Muscle of leg (tissue), 11 donors: ENCODE results near the gene RRP12. TPM values are rescaled to one million over a fixed set of nuclear protein-coding genes. Genes with fewer than 3 reads are reported as not detected.
"Not testable (repeated sequence)": the region's sequence is repeated elsewhere in the genome, so short reads cannot be mapped to it uniquely, and the experiment has no call there.

ENCODE experiments used
- DNase-seq: peaks from one replicate; pipeline ENCODE4 v3.0.0; 2013
- H3K27ac ChIP-seq: one replicate; pipeline ENCODE4 v1.5.1; 2013; ENCODE audit warnings: mild to moderate bottlenecking, low read length, control low read depth
- H3K27me3 ChIP-seq: one replicate; pipeline ENCODE4 v1.6.1; 2013; ENCODE audit warnings: low read length; ENCODE audit not compliant: control insufficient read depth, insufficient read depth
- H3K36me3 ChIP-seq: one replicate; pipeline ENCODE4 v1.6.1; 2013; ENCODE audit warnings: low read length; ENCODE audit not compliant: control insufficient read depth, insufficient read depth
- H3K4me1 ChIP-seq: one replicate; pipeline ENCODE4 v1.6.1; 2013; ENCODE audit warnings: low read length; ENCODE audit not compliant: control insufficient read depth, insufficient read depth
- H3K4me3 ChIP-seq: one replicate; pipeline ENCODE4 v1.5.1; 2013; ENCODE audit warnings: low read length, control low read depth
- H3K9me3 ChIP-seq: replicated peaks from 2 replicates; pipeline ENCODE4 v1.6.1; 2013; ENCODE audit warnings: low read depth, low read length; ENCODE audit not compliant: control insufficient read depth
- WGBS: methylation state at CpG from one replicate; pipeline ENCODE4 v1.1.5; 2013; ENCODE audit warnings: missing lambda C conversion rate; ENCODE audit not compliant: insufficient coverage; 5-methylcytosine and 5-hydroxymethylcytosine counted together
- polyA plus RNA-seq, 8 donors: library from polyadenylated mRNA; unstranded; fragments of 120-200 nt; gene quantifications; one replicate each; pipeline versions ENCODE4 v1.2.1 to v1.2.3, GENCODE V29; 2013; ENCODE audit warnings: inconsistent platforms in 1 of 8, low replicate concordance in 1 of 8; ENCODE audit not compliant: insufficient read length in 8 of 8, insufficient read depth in 1 of 8
- total RNA-seq: library from RNA; stranded (reverse); fragments of 120-200 nt; gene quantifications from one replicate; pipeline ENCODE4 v1.2.4, GENCODE V29; 2013

RRP12 gene
- total and polyA plus RNA-seq, 9 donors, result 14.3 to 26.0 (median 20.0) TPM

DNA sequence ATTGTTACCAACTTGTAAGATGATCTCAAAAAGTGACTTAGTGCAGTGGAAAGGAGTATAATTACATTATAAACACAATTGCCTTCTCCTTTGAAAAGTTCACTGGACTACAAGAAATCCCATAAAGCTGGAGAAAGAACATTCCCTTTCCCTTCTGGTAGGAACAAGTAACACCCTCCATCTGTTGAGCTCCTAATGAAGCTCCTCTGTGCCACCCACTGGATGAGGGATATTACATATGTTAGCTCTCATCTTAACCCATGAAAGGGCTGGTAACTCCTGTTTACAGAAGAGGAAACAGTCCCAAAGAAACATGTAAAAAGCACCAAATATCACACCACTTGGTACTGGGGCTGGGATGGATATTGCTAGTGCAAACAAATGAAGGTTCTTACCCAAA lies 32.9 kb upstream of the RRP12 start:
- Histone ChIP-seq H3K36me3 (peaks cover 69% of the 10 kb centered on the region), H3K27me3 (no peaks in the 10 kb centered on the region), H3K4me1 (no peaks in the 10 kb centered on the region), H3K27ac (no peak overlapping the region), H3K9me3 (no peaks in the 10 kb centered on the region), H3K4me3 (no peak overlapping the region)
- no peak for DNase-seq

DNA sequence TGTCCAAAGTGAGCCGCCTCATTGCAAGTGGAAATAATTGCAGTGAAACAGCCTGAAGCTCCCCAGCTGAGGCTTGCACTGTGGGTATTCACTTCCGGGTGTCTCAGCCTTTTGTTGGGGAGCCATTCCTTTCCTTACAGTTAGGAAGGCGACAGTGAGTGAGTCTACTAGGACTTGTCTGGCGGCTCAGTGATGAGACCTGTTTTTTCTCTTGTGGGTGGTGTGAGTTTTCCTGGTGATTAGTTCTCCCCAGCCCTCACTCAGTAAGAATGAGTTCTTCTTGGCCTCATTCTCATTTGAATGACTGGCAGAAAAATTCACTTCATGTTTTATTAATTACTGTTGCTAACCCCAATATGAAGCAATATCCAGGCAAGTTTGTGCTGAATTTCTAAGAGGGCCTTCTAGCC lies 27.4 kb upstream of the RRP12 start:
- no peak for DNase-seq
- Histone ChIP-seq H3K4me1 (peaks cover 23% of the 10 kb centered on the region), H3K27me3 (no peaks in the 10 kb centered on the region), H3K4me3 (no peak overlapping the region), H3K27ac (no peak overlapping the region), H3K36me3 (peaks cover 27% of the 10 kb centered on the region), H3K9me3 (no peaks in the 10 kb centered on the region)
- 40% methylated on average over 1 of the region's 4 CpGs for WGBS

DNA sequence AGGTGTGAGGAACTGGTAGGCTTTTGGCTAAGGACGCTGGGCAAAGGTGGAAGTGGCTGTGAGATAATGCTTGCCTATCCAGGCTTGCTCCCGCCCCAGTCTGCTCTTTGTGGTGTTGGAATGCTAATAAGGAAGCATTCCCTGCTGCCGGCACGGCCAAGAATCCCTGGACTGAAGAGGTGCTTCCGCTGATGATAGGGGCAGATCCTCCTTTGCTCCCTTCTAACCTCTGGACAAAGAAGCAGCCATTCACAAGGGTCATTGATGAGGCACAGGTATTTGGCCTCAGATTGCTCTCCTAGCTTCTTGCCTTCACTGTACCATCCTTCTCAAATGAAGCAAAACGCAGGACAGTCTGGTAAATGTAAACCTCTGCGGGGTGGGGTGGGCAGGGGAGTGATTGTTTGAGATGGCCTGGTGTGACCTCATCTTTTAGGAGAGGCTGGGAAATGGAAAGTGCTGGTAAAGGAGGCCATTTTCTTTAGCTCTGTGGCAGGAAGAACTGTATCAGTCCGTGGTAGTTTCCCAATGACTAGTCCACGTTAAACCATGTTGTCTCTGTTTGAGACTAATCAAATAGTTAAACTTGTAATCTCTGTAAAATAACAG lies 26.5 kb upstream of the RRP12 start:
- Histone ChIP-seq H3K4me3 (peak overlapping the region; percentile 81), H3K9me3 (no peaks in the 10 kb centered on the region), H3K27ac (peak overlapping the region; percentile 67), H3K36me3 (peaks cover 27% of the 10 kb centered on the region), H3K4me1 (peaks cover 23% of the 10 kb centered on the region), H3K27me3 (no peaks in the 10 kb centered on the region)
- no peak for DNase-seq
- WGBS, result 6% methylated on average over 2 of the region's 9 CpGs

DNA sequence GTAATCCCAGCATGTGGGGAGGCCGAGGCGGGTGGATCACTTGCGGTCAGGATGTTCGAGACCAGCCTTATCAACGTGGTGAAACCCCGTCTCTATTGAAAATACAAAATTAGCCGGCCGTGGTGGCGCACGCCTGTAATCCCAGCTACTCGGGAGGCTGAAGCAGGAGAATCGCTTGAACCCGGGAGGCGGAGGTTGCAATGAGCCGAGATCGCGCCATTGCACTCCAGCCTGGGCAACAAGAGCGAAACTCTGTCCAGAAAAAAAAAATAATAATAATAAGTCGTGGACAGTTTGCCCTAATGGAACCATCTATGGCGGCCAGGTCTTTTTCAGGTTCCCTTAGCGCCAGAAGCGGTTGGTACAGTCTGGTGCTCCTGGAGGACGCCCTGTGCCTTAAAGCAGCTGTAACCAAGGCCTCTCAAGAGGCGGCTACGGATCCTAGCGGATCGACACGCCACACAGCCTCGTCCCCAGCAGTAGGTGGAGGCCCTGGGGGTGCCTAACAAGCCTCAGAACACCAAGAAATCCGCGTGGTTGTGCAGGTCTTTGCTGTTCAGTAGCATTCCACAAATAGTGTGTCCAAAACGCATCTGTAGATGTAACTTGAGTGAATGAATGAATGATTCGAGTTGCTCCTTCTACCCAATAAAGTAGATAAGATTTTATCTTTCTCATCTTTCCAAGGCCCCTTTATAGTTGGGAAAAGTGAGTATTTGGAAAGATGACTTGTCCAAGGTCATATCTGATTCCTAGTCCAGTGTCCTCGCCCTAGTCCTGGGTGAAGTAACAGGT lies 25.8 kb upstream of the RRP12 start:
- WGBS, result 2% methylated on average over 23 of the region's 34 CpGs
- no peak for DNase-seq
- H3K9me3 ChIP-seq, result no peaks in the 10 kb centered on the region

DNA sequence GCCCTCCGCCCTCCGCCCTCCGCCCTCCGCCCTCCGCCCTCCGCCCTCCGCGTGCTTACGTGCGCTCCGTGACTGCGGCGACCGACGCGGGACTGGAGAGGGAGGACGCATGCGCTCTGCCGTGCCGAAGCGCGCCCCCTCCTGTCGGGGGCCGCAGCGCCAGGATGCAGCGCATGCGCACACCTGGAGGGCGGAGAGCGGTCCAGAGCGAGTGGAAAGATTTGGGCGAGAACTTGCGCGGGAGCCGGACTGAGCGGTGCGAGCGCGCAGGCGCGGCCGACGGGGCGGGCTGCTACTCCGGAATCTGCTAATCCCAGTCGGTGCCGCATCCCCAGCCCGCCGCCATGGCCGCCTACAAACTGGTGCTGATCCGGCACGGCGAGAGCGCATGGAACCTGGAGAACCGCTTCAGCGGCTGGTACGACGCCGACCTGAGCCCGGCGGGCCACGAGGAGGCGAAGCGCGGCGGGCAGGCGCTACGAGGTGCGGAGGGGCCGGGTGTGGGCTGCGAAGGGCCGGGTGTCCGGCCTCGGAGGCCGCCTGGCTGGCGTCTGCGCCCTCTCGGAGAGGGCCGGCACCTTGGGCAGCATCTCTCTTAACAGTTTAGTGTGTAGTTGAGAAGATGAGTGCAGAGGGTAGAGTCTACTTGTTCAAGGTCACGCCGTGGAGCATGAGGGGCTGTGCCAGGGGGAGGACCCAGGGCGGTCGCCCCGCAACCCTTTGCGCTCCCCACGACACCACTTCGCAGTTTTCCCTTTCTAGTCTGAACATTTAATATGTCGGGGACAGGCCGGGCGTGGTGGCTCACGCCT lies 25.0 kb upstream of the RRP12 start, which contains the start of gene PGAM1:
Gene PGAM1, plus strand, starts transcription at position 228 of the 812 bp plus-strand sequence. Its CDS starts 117 bp downstream, at position 345.
- Histone ChIP-seq H3K27me3 (no peaks in the 10 kb centered on the region), H3K4me3 (peak within 1 kb of the TSS; percentile 81), H3K27ac (peak within 1 kb of the TSS; percentile 89), H3K4me1 (peaks cover 23% of the 10 kb centered on the region), H3K9me3 (no peaks in the 10 kb centered on the region), H3K36me3 (peaks cover 17% of the 10 kb centered on the region)
- peak; percentile 98 for DNase-seq
- under 1% methylated on average over 57 of the region's 90 CpGs for WGBS

More for the DNA sequence above, 25.8 kb upstream of the RRP12 start:
- H3K36me3 ChIP-seq, result peaks cover 25% of the 10 kb centered on the region
- peak overlapping the region; percentile 81 for H3K27ac ChIP-seq
- H3K27me3 ChIP-seq, result no peaks in the 10 kb centered on the region
- peak overlapping the region; percentile 81 for H3K4me3 ChIP-seq
- peaks cover 23% of the 10 kb centered on the region for H3K4me1 ChIP-seq

DNA sequence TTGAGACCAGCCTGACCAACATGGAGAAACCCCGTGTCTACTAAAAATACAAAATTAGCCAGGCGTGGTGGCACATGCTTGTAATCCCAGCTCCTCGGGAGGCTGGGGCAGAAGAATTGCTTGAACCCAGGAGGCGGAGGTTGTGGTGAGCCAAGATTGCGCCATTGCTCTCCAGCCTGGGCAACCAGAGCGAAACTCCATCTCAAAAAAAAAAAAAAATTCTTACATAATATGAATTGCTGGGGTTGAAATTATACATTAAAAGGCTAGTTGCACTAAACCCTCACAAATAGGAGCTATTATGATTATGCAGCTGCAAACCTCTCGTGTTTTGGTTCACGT lies 22.6 kb upstream of the RRP12 start:
- H3K27ac ChIP-seq, H3K27me3 ChIP-seq, H3K36me3 ChIP-seq, DNase-seq, H3K9me3 ChIP-seq, H3K4me3 ChIP-seq: not testable (repeated sequence)
- peaks cover 28% of the 10 kb centered on the region for H3K4me1 ChIP-seq
- no CpG with 5 or more reads among the region's 8 CpGs for WGBS

DNA sequence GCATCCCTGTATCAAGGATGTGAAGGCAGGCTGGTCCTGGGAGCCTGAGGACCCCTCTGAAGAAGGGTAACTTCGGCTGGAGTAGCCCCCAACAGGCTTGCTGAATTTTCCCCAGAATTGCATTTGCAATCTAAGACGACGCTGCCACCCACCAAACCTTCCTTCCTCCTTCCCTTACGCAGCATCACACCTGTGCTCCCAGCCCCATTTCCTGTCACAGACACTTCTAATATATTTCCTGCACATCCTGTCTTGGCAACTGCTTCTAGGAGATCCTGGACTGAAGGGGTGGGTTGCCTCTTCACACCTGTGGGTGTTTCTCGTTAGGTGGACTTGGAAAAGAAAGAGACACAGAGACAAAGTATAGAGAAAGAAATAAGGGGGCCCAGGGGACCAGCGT lies 15.4 kb upstream of the RRP12 start:
- H3K36me3 ChIP-seq, result no peaks in the 10 kb centered on the region
- WGBS, result 65% methylated on average over 3 of the region's 6 CpGs

DNA sequence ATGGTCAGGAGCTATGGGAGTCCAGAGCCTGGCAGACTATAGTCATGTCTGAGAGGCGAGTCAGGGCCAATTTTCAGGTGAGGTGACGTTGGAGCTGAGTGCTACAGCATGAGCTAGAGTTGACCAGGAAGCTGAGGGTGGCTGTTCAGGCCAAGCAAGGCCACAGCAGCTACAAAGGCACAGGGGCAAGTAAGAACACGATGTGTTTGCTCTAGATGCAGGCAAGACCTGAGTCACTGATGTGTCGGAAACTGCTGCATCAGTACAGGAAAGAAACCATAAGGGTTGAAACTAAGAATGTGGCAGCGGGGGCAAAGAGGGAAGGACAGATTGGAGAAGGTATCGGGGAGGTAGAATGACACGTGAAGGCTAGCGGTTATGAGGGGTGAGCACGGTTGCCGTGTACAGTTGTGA lies 11.8 kb upstream of the RRP12 start:
- Histone ChIP-seq H3K27ac (no peak overlapping the region), H3K4me1 (no peaks in the 10 kb centered on the region), H3K4me3 (no peak overlapping the region), H3K36me3 (peaks cover 2% of the 10 kb centered on the region), H3K27me3 (no peaks in the 10 kb centered on the region), H3K9me3 (no peaks in the 10 kb centered on the region)
- 87% methylated on average over 9 of the region's 10 CpGs for WGBS
- no peak for DNase-seq

More for the DNA sequence above, 15.4 kb upstream of the RRP12 start:
- Histone ChIP-seq H3K9me3 (no peaks in the 10 kb centered on the region), H3K27me3 (no peaks in the 10 kb centered on the region), H3K4me3 (no peak overlapping the region), H3K4me1 (peaks cover 5% of the 10 kb centered on the region), H3K27ac (no peak overlapping the region)
- no peak for DNase-seq

DNA sequence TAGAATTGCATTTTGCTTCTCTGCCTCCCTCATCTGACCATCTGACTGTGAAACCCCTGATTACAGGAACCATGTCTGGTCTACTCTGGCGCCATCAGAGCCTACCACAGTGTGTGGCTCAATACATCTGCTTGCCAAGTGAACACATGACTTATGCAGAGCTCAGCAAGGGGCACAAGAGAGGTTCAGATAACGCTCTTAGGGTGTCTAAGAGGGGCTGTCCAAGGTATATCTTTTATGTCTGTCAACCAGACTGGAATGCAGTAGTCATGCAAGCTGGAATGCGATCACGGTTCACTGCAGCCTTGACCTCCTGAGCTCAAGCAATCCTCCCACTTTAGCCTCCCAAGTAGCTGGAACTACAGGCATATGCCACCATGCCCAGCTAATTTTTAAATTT lies 10.3 kb upstream of the RRP12 start:
- Histone ChIP-seq H3K27me3 (no peaks in the 10 kb centered on the region), H3K36me3 (peaks cover 2% of the 10 kb centered on the region), H3K4me3 (no peak overlapping the region), H3K27ac (no peak overlapping the region), H3K9me3 (no peaks in the 10 kb centered on the region), H3K4me1 (peaks cover 4% of the 10 kb centered on the region)
- WGBS, result 75% methylated on average over 4 of the region's 4 CpGs
- no peak for DNase-seq

DNA sequence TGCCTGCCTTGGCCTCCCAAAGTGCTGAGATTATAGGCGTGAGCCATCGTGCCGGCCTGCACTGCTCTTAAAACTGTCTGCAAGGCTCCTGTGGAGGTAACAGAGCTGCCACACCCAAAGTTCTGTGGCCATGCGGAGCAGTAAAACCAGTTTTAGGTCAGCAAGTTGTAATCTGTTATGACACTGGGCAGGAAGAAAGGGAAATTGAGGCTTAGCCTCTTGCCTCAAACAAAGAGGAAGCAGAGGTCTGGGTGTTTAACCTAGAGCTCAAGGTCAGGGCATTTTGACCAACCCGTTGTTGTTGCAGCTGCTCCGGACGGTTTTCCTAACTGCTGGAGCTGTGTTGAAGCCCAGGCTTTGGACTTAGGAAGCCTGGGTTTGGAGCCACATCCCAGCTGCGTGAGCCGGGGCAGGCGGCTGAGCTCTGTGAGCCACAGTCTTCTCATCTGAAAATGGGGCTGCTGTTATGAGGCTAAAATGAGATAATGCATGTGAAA lies 7.4 kb upstream of the RRP12 start:
- no peaks in the 10 kb centered on the region for H3K27me3 ChIP-seq
- H3K36me3 ChIP-seq, result peaks cover 2% of the 10 kb centered on the region
- H3K4me3 ChIP-seq, result no peak overlapping the region
- 60% methylated on average over 10 of the region's 10 CpGs for WGBS
- H3K4me1 ChIP-seq, result peaks cover 4% of the 10 kb centered on the region
- no peak for DNase-seq
- no peaks in the 10 kb centered on the region for H3K9me3 ChIP-seq
- H3K27ac ChIP-seq, result no peak overlapping the region
